ENCODE measurements around the gene PAX6. TPM values are rescaled to one million over a fixed set of nuclear protein-coding genes. Genes with fewer than 3 reads are reported as not detected.

PAX6 gene
- total RNA-seq, 2 experiments from 2014 or later, result not detected

DNA sequence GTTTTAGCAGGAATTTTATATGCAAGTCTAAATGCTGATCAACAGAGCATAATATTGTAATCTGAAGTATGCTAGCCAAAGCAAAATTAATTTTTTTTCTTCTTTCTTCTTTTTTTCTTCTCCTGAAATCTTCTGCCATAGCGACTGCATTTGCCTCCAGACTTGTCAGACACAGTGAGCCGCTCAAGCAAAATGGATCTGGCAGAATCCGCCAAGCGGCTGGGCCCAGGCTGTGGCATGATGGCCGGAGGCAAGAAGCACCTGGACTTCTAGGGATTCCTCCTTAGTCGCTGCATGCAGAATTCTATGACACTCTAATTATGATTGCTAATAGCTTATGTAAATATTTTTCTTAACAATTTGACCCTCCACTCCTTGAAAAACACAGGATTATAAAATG, 27.9 kb downstream of the PAX6 start:
- POLR2A ChIA-PET, result interaction anchor here (0.5 kb wide), 1 partner anchor 408 kb away, joined by 3 read pairs; no protein-coding TSS in a partner anchor
- H3K4me1 ChIP-seq (ENCODE audit: insufficient read depth, low read length, poor library complexity, severe bottlenecking), result no peaks in the 10 kb centered on the region

GRCh38 chr11:31782257-31782656, 28.9 kb downstream of the PAX6 start:
- POLR2A ChIA-PET, result interaction anchor here (0.6 to 0.7 kb wide), 2 partner anchors 20 to 319 kb away, joined by 3 to 4 read pairs; no protein-coding TSS in a partner anchor
- Histone ChIP-seq H3K9me2 (ENCODE audit: insufficient read depth, low read length) (no peaks in the 10 kb centered on the region), H3K27ac (ENCODE audit: low read depth, low read length, poor library complexity, severe bottlenecking) (no peak overlapping the region), H2AFZ (ENCODE audit: low read length) (no peak overlapping the region), H3K4me2 (ENCODE audit: low read length) (no peak overlapping the region), H3K4me1 (ENCODE audit: insufficient read depth, low read length, poor library complexity, severe bottlenecking) (no peaks in the 10 kb centered on the region), H3K79me2 (ENCODE audit: insufficient read depth, low read depth, low read length) (no peaks in the 10 kb centered on the region), H3K4me3 (ENCODE audit: low read depth, low read length, poor library complexity, severe bottlenecking) (no peak overlapping the region), H4K20me1 (ENCODE audit: insufficient read depth, low read length) (no peaks in the 10 kb centered on the region), H3K36me3 (ENCODE audit: insufficient read depth, low read length) (no peaks in the 10 kb centered on the region), H3K9me3 (ENCODE audit: low read length) (no peaks in the 10 kb centered on the region)
- TF ChIP-seq, protein P1, sequence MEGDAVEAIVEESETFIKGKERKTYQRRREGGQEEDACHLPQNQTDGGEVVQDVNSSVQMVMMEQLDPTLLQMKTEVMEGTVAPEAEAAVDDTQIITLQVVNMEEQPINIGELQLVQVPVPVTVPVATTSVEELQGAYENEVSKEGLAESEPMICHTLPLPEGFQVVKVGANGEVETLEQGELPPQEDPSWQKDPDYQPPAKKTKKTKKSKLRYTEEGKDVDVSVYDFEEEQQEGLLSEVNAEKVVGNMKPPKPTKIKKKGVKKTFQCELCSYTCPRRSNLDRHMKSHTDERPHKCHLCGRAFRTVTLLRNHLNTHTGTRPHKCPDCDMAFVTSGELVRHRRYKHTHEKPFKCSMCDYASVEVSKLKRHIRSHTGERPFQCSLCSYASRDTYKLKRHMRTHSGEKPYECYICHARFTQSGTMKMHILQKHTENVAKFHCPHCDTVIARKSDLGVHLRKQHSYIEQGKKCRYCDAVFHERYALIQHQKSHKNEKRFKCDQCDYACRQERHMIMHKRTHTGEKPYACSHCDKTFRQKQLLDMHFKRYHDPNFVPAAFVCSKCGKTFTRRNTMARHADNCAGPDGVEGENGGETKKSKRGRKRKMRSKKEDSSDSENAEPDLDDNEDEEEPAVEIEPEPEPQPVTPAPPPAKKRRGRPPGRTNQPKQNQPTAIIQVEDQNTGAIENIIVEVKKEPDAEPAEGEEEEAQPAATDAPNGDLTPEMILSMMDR (conservative IDR thresholded peaks at IDR 0.05; ENCODE audit: low read length), result no peak
- TF ChIP-seq EZH2phosphoT487 (IDR thresholded peaks at IDR 0.05; ENCODE audit: borderline replicate concordance, low read depth, low read length), result no peak
- intact Hi-C loops (cut with micrococcal nuclease; ENCODE audit: unreplicated experiment), result no loop called here
- CTCF ChIA-PET (ENCODE audit: unreplicated experiment), result no interaction called here
- no TSS peak for BruUV-seq (replicated peaks)
- DNase-seq (ENCODE audit: low spot score), result no peak

More for the DNA sequence above, 27.9 kb downstream of the PAX6 start:
- no peaks in the 10 kb centered on the region for H3K36me3 ChIP-seq (ENCODE audit: insufficient read depth, low read length)
- H3K4me2 ChIP-seq (ENCODE audit: low read length), result no peak overlapping the region
- intact Hi-C loops (cut with micrococcal nuclease; ENCODE audit: unreplicated experiment), result no loop called here
- H4K20me1 ChIP-seq (ENCODE audit: insufficient read depth, low read length), result no peaks in the 10 kb centered on the region
- CTCF ChIA-PET (ENCODE audit: unreplicated experiment), result no interaction called here
- BruUV-seq (replicated peaks), result no TSS peak
- no peaks in the 10 kb centered on the region for H3K79me2 ChIP-seq (ENCODE audit: insufficient read depth, low read depth, low read length)
- no peak overlapping the region for H3K4me3 ChIP-seq (ENCODE audit: low read depth, low read length, poor library complexity, severe bottlenecking)
- no peak overlapping the region for H2AFZ ChIP-seq (ENCODE audit: low read length)
- H3K9me3 ChIP-seq (ENCODE audit: low read length), result no peaks in the 10 kb centered on the region
- no peak for TF ChIP-seq EZH2phosphoT487 (IDR thresholded peaks at IDR 0.05; ENCODE audit: borderline replicate concordance, low read depth, low read length)
- TF ChIP-seq, protein P1 (conservative IDR thresholded peaks at IDR 0.05; ENCODE audit: low read length), result no peak
- DNase-seq (ENCODE audit: low spot score), result no peak
- H3K9me2 ChIP-seq (ENCODE audit: insufficient read depth, low read length), result no peaks in the 10 kb centered on the region
- H3K27ac ChIP-seq (ENCODE audit: low read depth, low read length, poor library complexity, severe bottlenecking), result no peak overlapping the region

DNA sequence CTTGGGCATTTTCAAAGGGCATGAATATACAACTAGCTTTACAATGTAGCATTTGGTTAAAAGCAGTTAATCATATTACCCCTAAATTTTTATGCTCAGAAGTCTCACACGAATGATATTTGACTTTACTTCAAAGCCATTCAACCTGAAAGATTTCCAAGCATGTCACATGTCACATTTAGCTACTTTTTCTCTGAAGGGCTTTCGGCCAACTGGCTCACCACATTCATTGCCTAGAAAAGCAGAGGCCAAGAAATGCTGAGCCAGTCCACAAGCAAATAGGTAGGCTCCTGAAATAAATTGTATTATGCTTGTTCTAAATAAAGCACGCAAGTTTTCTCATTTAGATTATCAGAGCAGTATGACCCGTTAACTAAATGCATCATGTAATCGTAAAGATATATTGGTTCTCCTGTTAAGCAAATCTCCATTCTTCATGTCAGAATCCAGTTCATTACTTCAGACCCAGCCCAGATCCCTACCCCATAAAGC, 30.6 kb downstream of the PAX6 start:
- H3K4me2 ChIP-seq (ENCODE audit: low read length), result no peak overlapping the region
- intact Hi-C loops (cut with micrococcal nuclease; ENCODE audit: unreplicated experiment), result no loop called here
- no peaks in the 10 kb centered on the region for H4K20me1 ChIP-seq (ENCODE audit: insufficient read depth, low read length)
- no peaks in the 10 kb centered on the region for H3K9me2 ChIP-seq (ENCODE audit: insufficient read depth, low read length)
- H3K9me3 ChIP-seq (ENCODE audit: low read length), result no peaks in the 10 kb centered on the region
- H2AFZ ChIP-seq (ENCODE audit: low read length), result no peak overlapping the region
- no peak for TF ChIP-seq EZH2phosphoT487 (IDR thresholded peaks at IDR 0.05; ENCODE audit: borderline replicate concordance, low read depth, low read length)
- TF ChIP-seq, protein P1 (conservative IDR thresholded peaks at IDR 0.05; ENCODE audit: low read length), result no peak
- CTCF ChIA-PET (ENCODE audit: unreplicated experiment), result no interaction called here
- no peak for DNase-seq (ENCODE audit: low spot score)
- H3K4me3 ChIP-seq (ENCODE audit: low read depth, low read length, poor library complexity, severe bottlenecking), result no peak overlapping the region
- BruUV-seq (replicated peaks), result no TSS peak
- H3K4me1 ChIP-seq (ENCODE audit: insufficient read depth, low read length, poor library complexity, severe bottlenecking), result no peaks in the 10 kb centered on the region
- H3K79me2 ChIP-seq (ENCODE audit: insufficient read depth, low read depth, low read length), result no peaks in the 10 kb centered on the region
- POLR2A ChIA-PET, result no interaction called here
- no peak overlapping the region for H3K27ac ChIP-seq (ENCODE audit: low read depth, low read length, poor library complexity, severe bottlenecking)
- H3K36me3 ChIP-seq (ENCODE audit: insufficient read depth, low read length), result no peaks in the 10 kb centered on the region

Data from OCI-LY7 (cell line).